ENCODE measurements around the gene COA3. TPM values are rescaled to one million over a fixed set of nuclear protein-coding genes. Genes with fewer than 3 reads are reported as not detected.

The COA3 gene
- total RNA-seq, 1 donor from 2014 or later, result 89.4 TPM

DNA sequence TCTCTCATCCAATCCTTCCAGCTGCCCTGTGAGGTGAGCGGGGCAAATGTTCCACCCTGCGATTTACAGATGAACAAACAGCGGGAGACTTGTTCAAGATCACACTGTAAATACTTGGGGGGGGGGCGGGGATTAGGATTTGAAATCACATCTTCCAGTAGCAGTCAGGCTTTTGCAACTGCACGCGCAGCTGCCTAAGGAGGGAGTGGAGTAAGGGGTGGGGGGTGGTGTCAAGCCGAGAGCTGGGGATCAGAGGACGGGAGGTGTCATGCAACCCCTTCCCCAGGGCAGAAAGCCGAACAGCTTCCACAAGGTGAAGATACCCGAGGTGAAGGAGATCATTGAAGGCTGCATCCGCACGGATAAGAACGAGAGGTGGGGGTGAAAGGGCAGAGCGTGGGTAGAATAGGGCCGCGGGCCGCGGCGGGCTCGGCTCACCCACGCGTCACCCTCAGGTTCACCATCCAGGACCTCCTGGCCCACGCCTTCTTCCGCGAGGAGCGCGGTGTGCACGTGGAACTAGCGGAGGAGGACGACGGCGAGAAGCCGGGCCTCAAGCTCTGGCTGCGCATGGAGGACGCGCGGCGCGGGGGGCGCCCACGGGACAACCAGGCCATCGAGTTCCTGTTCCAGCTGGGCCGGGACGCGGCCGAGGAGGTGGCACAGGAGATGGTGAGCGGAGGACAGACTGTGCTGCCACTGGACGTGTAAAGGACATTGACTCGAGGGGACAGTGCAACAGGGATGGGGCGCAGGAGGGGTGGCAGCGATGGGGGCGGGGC is 13.5 kb downstream of the COA3 start:
- Histone ChIP-seq H3K27me3 (peaks cover 4% of the 10 kb centered on the region), H3K36me3 (no peaks in the 10 kb centered on the region), H3K4me1 (peaks cover 17% of the 10 kb centered on the region), H3K4me3 (no peak overlapping the region), H3K27ac (no peak overlapping the region), H3K9me3 (no peaks in the 10 kb centered on the region)
- no peak for DNase-seq (ENCODE audit: extremely low spot score in 2 of 2)
- TF ChIP-seq POLR2AphosphoS5 (IDR thresholded peaks at IDR 0.05; ENCODE audit: insufficient read depth in 1 of 2, low read depth in 1 of 2), result no peak
- TF ChIP-seq, protein P1, sequence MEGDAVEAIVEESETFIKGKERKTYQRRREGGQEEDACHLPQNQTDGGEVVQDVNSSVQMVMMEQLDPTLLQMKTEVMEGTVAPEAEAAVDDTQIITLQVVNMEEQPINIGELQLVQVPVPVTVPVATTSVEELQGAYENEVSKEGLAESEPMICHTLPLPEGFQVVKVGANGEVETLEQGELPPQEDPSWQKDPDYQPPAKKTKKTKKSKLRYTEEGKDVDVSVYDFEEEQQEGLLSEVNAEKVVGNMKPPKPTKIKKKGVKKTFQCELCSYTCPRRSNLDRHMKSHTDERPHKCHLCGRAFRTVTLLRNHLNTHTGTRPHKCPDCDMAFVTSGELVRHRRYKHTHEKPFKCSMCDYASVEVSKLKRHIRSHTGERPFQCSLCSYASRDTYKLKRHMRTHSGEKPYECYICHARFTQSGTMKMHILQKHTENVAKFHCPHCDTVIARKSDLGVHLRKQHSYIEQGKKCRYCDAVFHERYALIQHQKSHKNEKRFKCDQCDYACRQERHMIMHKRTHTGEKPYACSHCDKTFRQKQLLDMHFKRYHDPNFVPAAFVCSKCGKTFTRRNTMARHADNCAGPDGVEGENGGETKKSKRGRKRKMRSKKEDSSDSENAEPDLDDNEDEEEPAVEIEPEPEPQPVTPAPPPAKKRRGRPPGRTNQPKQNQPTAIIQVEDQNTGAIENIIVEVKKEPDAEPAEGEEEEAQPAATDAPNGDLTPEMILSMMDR (IDR thresholded peaks at IDR 0.05), result no peak
- TF ChIP-seq POLR2A (IDR thresholded peaks at IDR 0.05), result no peak
- intact Hi-C loops (cut with DNase I), result no loop called here

DNA sequence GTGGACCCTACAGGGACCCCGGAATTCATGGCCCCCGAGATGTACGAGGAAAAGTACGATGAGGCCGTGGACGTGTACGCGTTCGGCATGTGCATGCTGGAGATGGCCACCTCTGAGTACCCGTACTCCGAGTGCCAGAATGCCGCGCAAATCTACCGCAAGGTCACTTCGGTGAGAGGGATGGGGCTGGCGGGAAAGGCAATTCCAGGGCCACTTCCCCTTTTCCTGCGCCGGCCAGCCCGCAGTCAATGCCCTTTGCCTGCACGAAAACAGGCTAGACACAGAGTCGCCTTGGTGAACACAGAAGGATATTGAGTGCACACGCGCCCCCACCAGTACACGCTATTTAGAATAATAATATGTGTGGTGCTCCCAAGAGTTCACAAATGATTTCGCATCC is 14.1 kb downstream of the COA3 start:
- peaks cover 4% of the 10 kb centered on the region for H3K27me3 ChIP-seq
- no peak for TF ChIP-seq POLR2A (IDR thresholded peaks at IDR 0.05)
- TF ChIP-seq, protein P1 (IDR thresholded peaks at IDR 0.05), result no peak
- TF ChIP-seq POLR2AphosphoS5 (IDR thresholded peaks at IDR 0.05; ENCODE audit: insufficient read depth in 1 of 2, low read depth in 1 of 2), result no peak
- intact Hi-C loops (cut with DNase I), result no loop called here

DNA sequence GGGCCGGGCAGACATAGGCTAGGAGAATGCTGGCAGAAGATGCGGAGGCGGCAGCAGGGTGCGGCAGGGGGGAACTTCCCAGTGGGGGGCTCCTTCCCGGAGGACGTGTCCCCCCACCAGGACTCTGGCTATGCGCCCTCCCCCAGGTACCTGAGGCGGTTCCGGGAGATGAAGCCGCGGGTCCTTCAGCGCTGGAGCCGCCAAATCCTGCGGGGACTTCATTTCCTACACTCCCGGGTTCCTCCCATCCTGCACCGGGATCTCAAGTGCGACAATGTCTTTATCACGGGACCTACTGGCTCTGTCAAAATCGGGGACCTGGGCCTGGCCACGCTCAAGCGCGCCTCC is 14.7 kb downstream of the COA3 start:
- H3K27me3 ChIP-seq, result peaks cover 4% of the 10 kb centered on the region
- intact Hi-C loops (cut with DNase I), result no loop called here
- no peak for DNase-seq (ENCODE audit: extremely low spot score in 2 of 2)

More for the DNA sequence above, 14.1 kb downstream of the COA3 start:
- Histone ChIP-seq H3K27ac (no peak overlapping the region), H3K36me3 (no peaks in the 10 kb centered on the region), H3K9me3 (no peaks in the 10 kb centered on the region), H3K4me1 (peaks cover 19% of the 10 kb centered on the region), H3K4me3 (no peak overlapping the region)
- no peak for DNase-seq (ENCODE audit: extremely low spot score in 2 of 2)

DNA sequence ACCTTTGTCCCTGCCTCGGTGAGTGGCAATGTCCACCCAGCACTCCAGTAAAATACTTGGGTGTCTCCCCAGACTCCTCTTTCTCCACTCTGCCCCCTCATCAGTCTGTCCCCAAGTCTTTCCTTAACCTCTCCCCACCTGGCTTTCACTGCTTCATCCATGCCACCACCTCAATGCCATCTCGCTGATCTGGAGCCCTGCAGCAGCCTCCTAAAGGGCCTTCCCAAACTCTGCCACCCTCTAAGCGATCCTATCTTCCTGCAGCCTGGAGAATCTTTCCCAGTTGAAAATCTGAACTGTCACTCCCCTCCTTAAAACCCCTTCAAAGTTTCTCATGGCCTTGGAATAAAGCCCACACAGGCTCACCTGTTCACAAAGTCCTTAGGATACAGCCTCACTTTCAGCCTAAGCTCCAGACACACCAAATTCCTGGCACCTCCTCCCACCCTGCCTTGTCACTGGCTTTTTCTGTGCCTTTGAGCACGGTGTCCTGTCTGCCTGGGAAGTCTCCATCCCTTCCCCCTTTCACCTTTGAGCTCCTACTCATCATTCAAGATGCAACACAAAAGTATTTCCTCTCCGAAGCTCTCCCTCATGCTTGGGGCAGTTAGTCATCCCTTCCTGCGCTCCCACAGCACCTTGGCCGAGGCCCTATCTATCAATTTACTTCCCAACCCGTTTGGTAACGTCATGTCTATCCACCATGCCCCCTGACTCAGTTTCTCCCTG is 15.3 kb downstream of the COA3 start:
- Histone ChIP-seq H3K9me3 (no peaks in the 10 kb centered on the region), H3K27me3 (peaks cover 4% of the 10 kb centered on the region), H3K36me3 (peaks cover 0 to 8% of the 10 kb centered on the region in 2 donors), H3K4me1 (peaks cover 19% of the 10 kb centered on the region), H3K27ac (no peak overlapping the region), H3K4me3 (no peak overlapping the region)
- no peak for DNase-seq (ENCODE audit: extremely low spot score in 2 of 2)
- TF ChIP-seq POLR2AphosphoS5 (IDR thresholded peaks at IDR 0.05; ENCODE audit: insufficient read depth in 1 of 2, low read depth in 1 of 2) (no peak), POLR2A (IDR thresholded peaks at IDR 0.05) (no peak)
- TF ChIP-seq, protein P1 (IDR thresholded peaks at IDR 0.05), result no peak
- intact Hi-C loops (cut with DNase I), result no loop called here

More for the DNA sequence above, 14.7 kb downstream of the COA3 start:
- TF ChIP-seq POLR2AphosphoS5 (IDR thresholded peaks at IDR 0.05; ENCODE audit: insufficient read depth in 1 of 2, low read depth in 1 of 2) (no peak), POLR2A (IDR thresholded peaks at IDR 0.05) (no peak)
- TF ChIP-seq, protein P1 (IDR thresholded peaks at IDR 0.05), result no peak
- Histone ChIP-seq H3K27ac (no peak overlapping the region), H3K36me3 (peaks cover 0 to 5% of the 10 kb centered on the region in 2 donors), H3K4me3 (no peak overlapping the region), H3K9me3 (no peaks in the 10 kb centered on the region), H3K4me1 (peaks cover 19% of the 10 kb centered on the region)

All from vagina (tissue), 2 donors.